WTC11 (cell line): Measurements from ENCODE around the gene DPEP2NB. TPM values are rescaled to one million over a fixed set of nuclear protein-coding genes. Genes with fewer than 3 reads are reported as not detected.

Experiments
- ATAC-seq: fragments of 200-7000 bp; cut with Tn5 transposase; 2 replicates; pipeline ENCODE4 v1.10.0; 2021; ENCODE audit warnings: mild to moderate bottlenecking, moderate library complexity
- CTCF ChIA-PET: fragments of 300-600 bp; sonication (Branson Sonifier 250); formaldehyde crosslinking; loops from one replicate; lab custom pipeline; 2021; ENCODE audit warnings: antibody characterized with exemption; lab: Charles Lee
- POLR2A ChIA-PET: fragments of 350-600 bp; sonication (Branson Sonifier 250); formaldehyde crosslinking; loops from one replicate; lab custom pipeline; 2021; ENCODE audit warnings: antibody characterized with exemption; lab: Charles Lee
- DNase-seq: peaks from one replicate; pipeline ENCODE4 v3.0.0; 2021; ENCODE audit warnings: low spot score
- H3K27ac Mint-ChIP-seq: 2 replicates; pipeline ENCODE4 v1.8.0; 2021; ENCODE audit warnings: mixed read lengths
- H3K27me3 Mint-ChIP-seq: 2 replicates; pipeline ENCODE4 v1.8.0; 2021; ENCODE audit warnings: low read depth, mild to moderate bottlenecking, moderate library complexity, mixed read lengths
- H3K36me3 Mint-ChIP-seq: 2 replicates; pipeline ENCODE4 v1.8.0; 2021; ENCODE audit warnings: mixed read lengths
- H3K4me1 Mint-ChIP-seq: 2 replicates; pipeline ENCODE4 v1.8.0; 2022; ENCODE audit warnings: mixed read lengths
- H3K4me3 Mint-ChIP-seq: 2 replicates; pipeline ENCODE4 v1.8.0; 2021; ENCODE audit warnings: mild to moderate bottlenecking, moderate library complexity, mixed read lengths
- H3K9me3 Mint-ChIP-seq: 2 replicates; pipeline ENCODE4 v1.8.0; 2021; ENCODE audit warnings: mixed read lengths
- AFF4 ChIP-seq: sonication (generic); formaldehyde crosslinking; IDR thresholded peaks from 2 replicates; pipeline ENCODE4 v1.8.1; 2023; ENCODE audit warnings: mild to moderate bottlenecking, missing genetic modification reagents, borderline replicate concordance
- AR ChIP-seq: fragments of 250-450 bp; sonication (Bioruptor Pico); IDR thresholded peaks from 2 replicates; pipeline ENCODE4 v1.9.0; 2021; ENCODE audit warnings: mild to moderate bottlenecking
- ATF6 ChIP-seq: sonication (generic); formaldehyde crosslinking; IDR thresholded peaks from 2 replicates; pipeline ENCODE4 v1.8.1; 2023; ENCODE audit warnings: mild to moderate bottlenecking, missing genetic modification reagents
- CREM ChIP-seq: sonication (generic); formaldehyde crosslinking; IDR thresholded peaks from 2 replicates; pipeline ENCODE4 v1.8.1; 2022; ENCODE audit warnings: mild to moderate bottlenecking, missing genetic modification reagents, moderate library complexity
- E2F1 ChIP-seq: sonication (generic); formaldehyde crosslinking; IDR thresholded peaks from 2 replicates; pipeline ENCODE4 v1.8.0; 2022; ENCODE audit warnings: mild to moderate bottlenecking, missing genetic modification reagents
- FOXP4 ChIP-seq: sonication (generic); formaldehyde crosslinking; IDR thresholded peaks from 2 replicates; pipeline ENCODE4 v1.8.0; 2022; ENCODE audit warnings: mild to moderate bottlenecking, missing genetic modification reagents
- GRHL2 ChIP-seq: fragments of 250-450 bp; sonication (Bioruptor Pico); IDR thresholded peaks from 2 replicates; pipeline ENCODE4 v1.8.0; 2022; ENCODE audit warnings: mild to moderate bottlenecking, moderate library complexity; ENCODE audit not compliant: insufficient replicate concordance, severe bottlenecking
- NR3C1 ChIP-seq: sonication (generic); formaldehyde crosslinking; conservative IDR thresholded peaks from 2 replicates; pipeline ENCODE4 v1.8.1; 2023; ENCODE audit warnings: low read depth, mild to moderate bottlenecking, missing genetic modification reagents
- RELA ChIP-seq: sonication (generic); formaldehyde crosslinking; IDR thresholded peaks from 2 replicates; pipeline ENCODE4 v1.8.1; 2022; ENCODE audit warnings: missing genetic modification reagents, mild to moderate bottlenecking, borderline replicate concordance
- SOX15 ChIP-seq: fragments of 250-450 bp; sonication (Bioruptor Pico); IDR thresholded peaks from 2 replicates; pipeline ENCODE4 v1.9.0; 2021; ENCODE audit warnings: mild to moderate bottlenecking
- SP1 ChIP-seq: sonication (generic); formaldehyde crosslinking; conservative IDR thresholded peaks from 2 replicates; pipeline ENCODE4 v1.8.1; 2022; ENCODE audit warnings: missing genetic modification reagents
- TEAD4 ChIP-seq: sonication (generic); formaldehyde crosslinking; IDR thresholded peaks from 2 replicates; pipeline ENCODE4 v1.8.0; 2022; ENCODE audit warnings: mild to moderate bottlenecking, missing genetic modification reagents
- ZNF263 ChIP-seq: sonication (generic); formaldehyde crosslinking; IDR thresholded peaks from 2 replicates; pipeline ENCODE4 v1.8.1; 2022; ENCODE audit warnings: low read depth, mild to moderate bottlenecking, moderate library complexity, missing genetic modification reagents
- total RNA-seq: library from RNA; stranded (reverse); gene quantifications from 3 replicates; pipeline ENCODE4 v1.2.3, GENCODE V29; 2021
- TF ChIP-seq, protein P1 (sequence below): fragments of 250-450 bp; sonication (Bioruptor Pico); IDR thresholded peaks from 2 replicates; pipeline ENCODE4 v1.9.0; 2021; ENCODE audit warnings: moderate library complexity, mild to moderate bottlenecking, inconsistent platforms, borderline replicate concordance
- TF ChIP-seq, protein P2 (sequence below): sonication (generic); formaldehyde crosslinking; IDR thresholded peaks from 2 replicates; pipeline ENCODE4 v1.8.0; 2022; ENCODE audit warnings: mild to moderate bottlenecking, missing genetic modification reagents
- TF ChIP-seq, protein P3 (sequence below): fragments of 200-600 bp; IDR thresholded peaks from 2 replicates; pipeline ENCODE4 v1.8.0; 2022; ENCODE audit warnings: antibody characterized with exemption

The DPEP2NB gene
- total RNA-seq, 1 experiment from 2014 or later, result not detected

DNA sequence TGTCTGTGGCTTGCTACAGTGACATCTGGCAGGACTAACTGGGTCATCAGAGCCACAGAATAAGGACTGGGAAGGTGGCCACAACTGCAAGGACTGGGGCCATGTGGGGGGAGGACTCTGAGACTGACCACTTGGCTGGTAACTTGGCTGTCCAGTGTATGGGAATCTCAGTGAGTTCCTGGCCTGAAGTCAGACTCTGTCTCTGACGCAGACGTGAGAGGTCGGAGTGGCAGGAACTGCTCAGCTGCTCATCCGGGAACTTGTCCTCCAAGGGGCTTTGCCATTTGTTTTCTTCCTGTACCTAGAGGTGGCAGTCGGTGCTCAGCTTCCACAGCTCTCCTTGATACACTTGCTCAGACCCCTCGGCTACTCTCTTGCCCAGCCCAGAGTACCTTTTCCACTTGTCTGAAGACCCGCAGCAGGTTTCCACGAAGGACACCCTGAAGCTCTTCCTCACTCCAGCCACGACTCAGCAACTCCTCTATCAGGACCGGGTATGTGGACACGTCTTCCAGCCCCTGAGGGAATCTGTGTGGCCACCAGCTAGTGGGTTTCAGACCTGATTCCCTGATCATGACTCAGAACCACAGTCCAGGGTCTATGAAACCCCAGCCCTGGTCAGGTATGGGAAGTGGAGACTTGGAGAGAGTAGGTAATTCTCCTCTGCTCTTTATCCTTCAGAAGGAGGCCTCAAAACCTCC lies 28.1 kb downstream of the DPEP2NB start (continued):
- TF ChIP-seq, protein P1, sequence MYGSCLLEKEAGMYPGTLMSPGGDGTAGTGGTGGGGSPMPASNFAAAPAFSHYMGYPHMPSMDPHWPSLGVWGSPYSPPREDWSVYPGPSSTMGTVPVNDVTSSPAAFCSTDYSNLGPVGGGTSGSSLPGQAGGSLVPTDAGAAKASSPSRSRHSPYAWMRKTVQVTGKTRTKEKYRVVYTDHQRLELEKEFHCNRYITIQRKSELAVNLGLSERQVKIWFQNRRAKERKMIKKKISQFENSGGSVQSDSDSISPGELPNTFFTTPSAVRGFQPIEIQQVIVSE (CRISPR knock-in tag), result no peak
- TF ChIP-seq FOXP4 (no peak), NR3C1 (CRISPR knock-in tag) (no peak), RELA (CRISPR knock-in tag) (no peak), AR (CRISPR knock-in tag) (no peak), SOX15 (CRISPR knock-in tag) (no peak), SP1 (CRISPR knock-in tag) (no peak)

DNA sequence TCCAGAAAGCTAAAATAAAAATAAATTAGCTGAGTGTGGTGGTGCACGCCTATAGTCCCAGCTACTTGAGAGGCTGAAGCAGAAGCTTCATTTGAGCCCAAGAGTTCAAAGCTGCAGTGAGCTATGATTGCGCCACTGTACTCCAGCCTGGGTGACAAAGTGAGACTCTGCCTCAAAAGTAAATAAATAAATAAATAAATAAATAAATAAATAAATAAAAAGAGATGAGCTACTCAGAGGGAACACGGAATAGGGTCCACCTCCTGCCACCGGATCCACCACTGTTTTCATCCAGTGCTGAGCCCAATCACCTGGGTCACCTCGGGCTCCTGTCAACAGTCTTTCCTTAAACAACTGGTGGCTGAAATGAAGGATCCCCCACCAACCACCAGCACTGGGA lies 28.8 kb downstream of the DPEP2NB start:
- DNase-seq (no peak), ATAC-seq (no peak)
- POLR2A ChIA-PET, result no interaction called here
- Mint-ChIP-seq H3K27ac (no peak overlapping the region), H3K27me3 (peaks cover 14% of the 10 kb centered on the region), H3K36me3 (no peaks in the 10 kb centered on the region), H3K4me3 (no peak overlapping the region), H3K9me3 (no peaks in the 10 kb centered on the region), H3K4me1 (peaks cover 6% of the 10 kb centered on the region)
- CTCF ChIA-PET, result interaction anchor here (1.2 to 1.5 kb wide), 3 partner anchors 51 to 170 kb away, joined by 3 to 8 read pairs (median 4); no protein-coding TSS in a partner anchor
- TF ChIP-seq E2F1 (CRISPR knock-in tag), result no peak
- no peak for TF ChIP-seq ATF6 (CRISPR knock-in tag)
- no peak for TF ChIP-seq SP1 (CRISPR knock-in tag)
- no peak for TF ChIP-seq ZNF263 (CRISPR knock-in tag)
- no peak for TF ChIP-seq CREM (CRISPR knock-in tag)
- TF ChIP-seq AFF4 (CRISPR knock-in tag), result no peak
- TF ChIP-seq TEAD4 (CRISPR knock-in tag), result no peak
- TF ChIP-seq, protein P2, sequence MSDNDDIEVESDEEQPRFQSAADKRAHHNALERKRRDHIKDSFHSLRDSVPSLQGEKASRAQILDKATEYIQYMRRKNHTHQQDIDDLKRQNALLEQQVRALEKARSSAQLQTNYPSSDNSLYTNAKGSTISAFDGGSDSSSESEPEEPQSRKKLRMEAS (CRISPR knock-in tag), result no peak
- TF ChIP-seq, protein P3, sequence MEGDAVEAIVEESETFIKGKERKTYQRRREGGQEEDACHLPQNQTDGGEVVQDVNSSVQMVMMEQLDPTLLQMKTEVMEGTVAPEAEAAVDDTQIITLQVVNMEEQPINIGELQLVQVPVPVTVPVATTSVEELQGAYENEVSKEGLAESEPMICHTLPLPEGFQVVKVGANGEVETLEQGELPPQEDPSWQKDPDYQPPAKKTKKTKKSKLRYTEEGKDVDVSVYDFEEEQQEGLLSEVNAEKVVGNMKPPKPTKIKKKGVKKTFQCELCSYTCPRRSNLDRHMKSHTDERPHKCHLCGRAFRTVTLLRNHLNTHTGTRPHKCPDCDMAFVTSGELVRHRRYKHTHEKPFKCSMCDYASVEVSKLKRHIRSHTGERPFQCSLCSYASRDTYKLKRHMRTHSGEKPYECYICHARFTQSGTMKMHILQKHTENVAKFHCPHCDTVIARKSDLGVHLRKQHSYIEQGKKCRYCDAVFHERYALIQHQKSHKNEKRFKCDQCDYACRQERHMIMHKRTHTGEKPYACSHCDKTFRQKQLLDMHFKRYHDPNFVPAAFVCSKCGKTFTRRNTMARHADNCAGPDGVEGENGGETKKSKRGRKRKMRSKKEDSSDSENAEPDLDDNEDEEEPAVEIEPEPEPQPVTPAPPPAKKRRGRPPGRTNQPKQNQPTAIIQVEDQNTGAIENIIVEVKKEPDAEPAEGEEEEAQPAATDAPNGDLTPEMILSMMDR, result no peak
- TF ChIP-seq GRHL2 (CRISPR knock-in tag), result no peak
